Measurements from ENCODE around the gene ITPK1.

Gene ITPK1

GRCh38 chr14:93094121-93094918 is 21.4 kb downstream of the ITPK1 start:
- H3K4me1 ChIP-seq (ENCODE audit: control insufficient read depth, insufficient read depth, low read length) = peaks cover 45% of the 10 kb centered on the region
- no peaks in the 10 kb centered on the region for H3K36me3 ChIP-seq (ENCODE audit: control insufficient read depth in 2 of 2, insufficient read depth in 2 of 2, low read length in 2 of 2)
- no peaks in the 10 kb centered on the region for H3K27me3 ChIP-seq (ENCODE audit: control insufficient read depth in 1 of 2, insufficient read depth in 2 of 2, low read length in 2 of 2)
- H3K27ac ChIP-seq (ENCODE audit: low read length) = no peak overlapping the region
- no peaks in the 10 kb centered on the region for H3K9me3 ChIP-seq (ENCODE audit: control insufficient read depth in 2 of 2, low read length in 2 of 2)
- no peak overlapping the region for H3K9ac ChIP-seq (ENCODE audit: low read length in 2 of 2)
- no peak overlapping the region for H3K4me3 ChIP-seq (ENCODE audit: low read length in 2 of 2)

GRCh38 chr14:93092606-93093556 is 22.8 kb downstream of the ITPK1 start:
- peaks cover 43% of the 10 kb centered on the region for H3K4me1 ChIP-seq (ENCODE audit: control insufficient read depth, insufficient read depth, low read length)
- H3K27me3 ChIP-seq (ENCODE audit: control insufficient read depth in 1 of 2, insufficient read depth in 2 of 2, low read length in 2 of 2) = no peaks in the 10 kb centered on the region
- H3K4me3 ChIP-seq (ENCODE audit: low read length in 2 of 2) = no peak overlapping the region
- no peaks in the 10 kb centered on the region for H3K36me3 ChIP-seq (ENCODE audit: control insufficient read depth in 2 of 2, insufficient read depth in 2 of 2, low read length in 2 of 2)
- no peak overlapping the region for H3K27ac ChIP-seq (ENCODE audit: low read length)
- no peaks in the 10 kb centered on the region for H3K9me3 ChIP-seq (ENCODE audit: control insufficient read depth in 2 of 2, low read length in 2 of 2)
- H3K9ac ChIP-seq (ENCODE audit: low read length in 2 of 2) = no peak overlapping the region

- Histone ChIP-seq H3K36me3 (ENCODE audit: control insufficient read depth in 2 of 2, insufficient read depth in 2 of 2, low read length in 2 of 2) (no peaks in the 10 kb centered on the region), H3K27me3 (ENCODE audit: control insufficient read depth in 1 of 2, insufficient read depth in 2 of 2, low read length in 2 of 2) (no peaks in the 10 kb centered on the region), H3K9me3 (ENCODE audit: control insufficient read depth in 2 of 2, low read length in 2 of 2) (no peaks in the 10 kb centered on the region), H3K9ac (ENCODE audit: low read length in 2 of 2) (peak overlapping the region in 1 of 2 donors; percentile 6), H3K4me1 (ENCODE audit: control insufficient read depth, insufficient read depth, low read length) (peaks cover 38% of the 10 kb centered on the region), H3K4me3 (ENCODE audit: low read length in 2 of 2) (no peak overlapping the region), H3K27ac (ENCODE audit: low read length) (peak overlapping the region; percentile 41)
These were observed 24.1 kb downstream of the ITPK1 start for GRCh38 chr14:93091666-93092065.

GRCh38 chr14:93090826-93091555 is 24.7 kb downstream of the ITPK1 start:
- H3K4me3 ChIP-seq (ENCODE audit: low read length in 2 of 2) = no peak overlapping the region
- H3K27me3 ChIP-seq (ENCODE audit: control insufficient read depth in 1 of 2, insufficient read depth in 2 of 2, low read length in 2 of 2) = no peaks in the 10 kb centered on the region
- no peaks in the 10 kb centered on the region for H3K9me3 ChIP-seq (ENCODE audit: control insufficient read depth in 2 of 2, low read length in 2 of 2)
- no peaks in the 10 kb centered on the region for H3K36me3 ChIP-seq (ENCODE audit: control insufficient read depth in 2 of 2, insufficient read depth in 2 of 2, low read length in 2 of 2)
- peak overlapping the region in 1 of 2 donors; percentile 6 for H3K9ac ChIP-seq (ENCODE audit: low read length in 2 of 2)
- peaks cover 37% of the 10 kb centered on the region for H3K4me1 ChIP-seq (ENCODE audit: control insufficient read depth, insufficient read depth, low read length)
- H3K27ac ChIP-seq (ENCODE audit: low read length) = peak overlapping the region; percentile 41

GRCh38 chr14:93089521-93090269 is 26.0 kb downstream of the ITPK1 start:
- peaks cover 0 to under 1% of the 10 kb centered on the region in 2 donors for H3K9me3 ChIP-seq (ENCODE audit: control insufficient read depth in 2 of 2, low read length in 2 of 2)
- H3K4me3 ChIP-seq (ENCODE audit: low read length in 2 of 2) = no peak overlapping the region
- H3K9ac ChIP-seq (ENCODE audit: low read length in 2 of 2) = no peak overlapping the region
- no peaks in the 10 kb centered on the region for H3K36me3 ChIP-seq (ENCODE audit: control insufficient read depth in 2 of 2, insufficient read depth in 2 of 2, low read length in 2 of 2)
- H3K27ac ChIP-seq (ENCODE audit: low read length) = no peak overlapping the region
- H3K27me3 ChIP-seq (ENCODE audit: control insufficient read depth in 1 of 2, insufficient read depth in 2 of 2, low read length in 2 of 2) = no peaks in the 10 kb centered on the region
- H3K4me1 ChIP-seq (ENCODE audit: control insufficient read depth, insufficient read depth, low read length) = peaks cover 39% of the 10 kb centered on the region

GRCh38 chr14:93086441-93087055 is 29.2 kb downstream of the ITPK1 start:
- Histone ChIP-seq H3K4me3 (ENCODE audit: low read length in 2 of 2) (no peak overlapping the region), H3K36me3 (ENCODE audit: control insufficient read depth in 2 of 2, insufficient read depth in 2 of 2, low read length in 2 of 2) (no peaks in the 10 kb centered on the region), H3K9ac (ENCODE audit: low read length in 2 of 2) (no peak overlapping the region), H3K27ac (ENCODE audit: low read length) (no peak overlapping the region), H3K27me3 (ENCODE audit: control insufficient read depth in 1 of 2, insufficient read depth in 2 of 2, low read length in 2 of 2) (no peaks in the 10 kb centered on the region), H3K9me3 (ENCODE audit: control insufficient read depth in 2 of 2, low read length in 2 of 2) (peaks cover 0 to 3% of the 10 kb centered on the region in 2 donors), H3K4me1 (ENCODE audit: control insufficient read depth, insufficient read depth, low read length) (peaks cover 29% of the 10 kb centered on the region)

GRCh38 chr14:93085911-93086310 is 29.8 kb downstream of the ITPK1 start:
- Histone ChIP-seq H3K9ac (ENCODE audit: low read length in 2 of 2) (no peak overlapping the region), H3K27ac (ENCODE audit: low read length) (no peak overlapping the region)

GRCh38 chr14:93084866-93085857 is 30.6 kb downstream of the ITPK1 start:
- peaks cover 0 to 3% of the 10 kb centered on the region in 2 donors for H3K9me3 ChIP-seq (ENCODE audit: control insufficient read depth in 2 of 2, low read length in 2 of 2)
- H3K9ac ChIP-seq (ENCODE audit: low read length in 2 of 2) = no peak overlapping the region
- H3K27me3 ChIP-seq (ENCODE audit: control insufficient read depth in 1 of 2, insufficient read depth in 2 of 2, low read length in 2 of 2) = no peaks in the 10 kb centered on the region
- H3K36me3 ChIP-seq (ENCODE audit: control insufficient read depth in 2 of 2, insufficient read depth in 2 of 2, low read length in 2 of 2) = no peaks in the 10 kb centered on the region
- peaks cover 18% of the 10 kb centered on the region for H3K4me1 ChIP-seq (ENCODE audit: control insufficient read depth, insufficient read depth, low read length)
- no peak overlapping the region for H3K27ac ChIP-seq (ENCODE audit: low read length)
- H3K4me3 ChIP-seq (ENCODE audit: low read length in 2 of 2) = no peak overlapping the region

More at GRCh38 chr14:93085911-93086310, 29.8 kb downstream of the ITPK1 start:
- Histone ChIP-seq H3K9me3 (ENCODE audit: control insufficient read depth in 2 of 2, low read length in 2 of 2) (peaks cover 0 to 3% of the 10 kb centered on the region in 2 donors), H3K36me3 (ENCODE audit: control insufficient read depth in 2 of 2, insufficient read depth in 2 of 2, low read length in 2 of 2) (no peaks in the 10 kb centered on the region), H3K4me1 (ENCODE audit: control insufficient read depth, insufficient read depth, low read length) (peaks cover 24% of the 10 kb centered on the region), H3K4me3 (ENCODE audit: low read length in 2 of 2) (no peak overlapping the region), H3K27me3 (ENCODE audit: control insufficient read depth in 1 of 2, insufficient read depth in 2 of 2, low read length in 2 of 2) (no peaks in the 10 kb centered on the region)

- H3K4me3 ChIP-seq (ENCODE audit: low read length in 2 of 2) = no peak overlapping the region
- peaks cover 0 to 3% of the 10 kb centered on the region in 2 donors for H3K9me3 ChIP-seq (ENCODE audit: control insufficient read depth in 2 of 2, low read length in 2 of 2)
- no peak overlapping the region for H3K9ac ChIP-seq (ENCODE audit: low read length in 2 of 2)
- H3K27ac ChIP-seq (ENCODE audit: low read length) = no peak overlapping the region
- H3K27me3 ChIP-seq (ENCODE audit: control insufficient read depth in 1 of 2, insufficient read depth in 2 of 2, low read length in 2 of 2) = no peaks in the 10 kb centered on the region
- H3K36me3 ChIP-seq (ENCODE audit: control insufficient read depth in 2 of 2, insufficient read depth in 2 of 2, low read length in 2 of 2) = no peaks in the 10 kb centered on the region
- peaks cover 19% of the 10 kb centered on the region for H3K4me1 ChIP-seq (ENCODE audit: control insufficient read depth, insufficient read depth, low read length)
These were observed 31.3 kb downstream of the ITPK1 start for GRCh38 chr14:93084402-93084801.

Measured in stomach smooth muscle (tissue), 2 donors.